Fibroblast of pulmonary artery (primary cell): ENCODE results near the gene TES.

ENCODE experiments used
- DNase-seq: peaks from one replicate; pipeline ENCODE4 v3.0.0-alpha.2; 2010; ENCODE audit warnings: low read depth
- H3K4me3 ChIP-seq: replicated peaks from 2 replicates; pipeline ENCODE4 v1.5.1; 2011; ENCODE audit warnings: low read depth, mild to moderate bottlenecking, control low read depth, low read length, moderate library complexity
- CTCF ChIP-seq: IDR thresholded peaks from 2 replicates; pipeline ENCODE4 v1.5.1; 2011; ENCODE audit warnings: mild to moderate bottlenecking, control low read depth, low read length, inconsistent platforms; ENCODE audit errors: missing control alignments

The TES gene

DNA sequence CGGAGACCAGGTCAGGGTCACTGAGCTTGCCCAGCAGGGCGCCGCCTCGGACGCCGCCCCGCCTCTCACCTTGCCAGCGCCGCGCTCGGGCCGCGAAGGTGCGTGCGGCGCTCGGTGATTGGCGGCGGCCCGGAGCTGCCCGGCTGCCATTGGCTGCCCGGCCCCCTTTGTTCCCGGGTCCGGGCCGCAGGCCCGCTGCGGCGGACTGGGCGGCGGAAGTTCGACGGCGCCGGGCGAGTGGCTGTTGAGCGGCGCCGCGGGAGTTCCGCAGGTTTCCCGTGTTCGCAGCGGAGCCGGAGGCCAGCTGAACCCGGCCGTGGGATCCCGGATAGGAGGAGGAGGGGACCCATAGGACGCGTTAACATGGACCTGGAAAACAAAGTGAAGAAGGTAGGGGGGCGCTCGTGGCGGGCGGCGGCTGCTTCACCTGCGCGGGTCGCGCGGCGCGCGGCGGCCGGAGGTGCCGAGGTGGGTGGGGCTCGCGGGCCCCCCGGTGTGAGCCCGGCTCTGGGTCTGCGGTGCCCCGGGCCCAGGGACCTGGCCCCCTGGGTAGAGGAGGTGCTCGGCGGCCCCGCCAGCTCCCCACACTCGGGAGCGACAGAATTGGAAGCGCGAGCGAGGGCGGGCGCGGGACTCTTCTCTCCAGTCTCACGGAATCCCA is at the start of gene TES:
TES (plus strand) TSS at position 195 of the 661 bp plus-strand sequence; CDS start at position 364, 169 bp downstream.
- peak; percentile 66 for DNase-seq
- H3K4me3 ChIP-seq: peak within 1 kb of the TSS; percentile 80

GRCh38 chr7:116161728-116162127 is 48.6 kb upstream of the TES start:
- DNase-seq: no peak
- no peak overlapping the region for H3K4me3 ChIP-seq
- no peak for TF ChIP-seq CTCF

More for the DNA sequence above, at the start of gene TES:
- TF ChIP-seq CTCF: no peak

DNA sequence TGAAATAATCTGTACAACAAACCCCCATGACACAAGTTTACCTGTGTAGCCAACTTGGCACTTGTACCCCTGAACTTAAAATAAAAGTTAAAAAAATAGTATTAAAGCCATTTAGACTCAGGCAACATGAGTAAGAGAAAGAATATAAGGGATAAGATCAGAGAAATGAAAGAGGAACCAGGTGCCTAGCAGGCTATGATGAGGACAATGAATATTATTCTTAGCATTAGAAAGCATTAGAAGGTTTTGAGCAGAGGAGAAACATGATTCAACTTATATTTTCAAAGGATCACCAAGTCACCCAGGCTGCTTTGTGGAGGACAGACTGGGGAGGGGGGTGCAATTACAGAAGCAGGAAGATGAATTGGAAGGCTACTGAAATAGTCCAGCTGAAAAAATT is 48.1 kb upstream of the TES start:
- no peak for TF ChIP-seq CTCF
- H3K4me3 ChIP-seq: no peak overlapping the region
- no peak for DNase-seq

DNA sequence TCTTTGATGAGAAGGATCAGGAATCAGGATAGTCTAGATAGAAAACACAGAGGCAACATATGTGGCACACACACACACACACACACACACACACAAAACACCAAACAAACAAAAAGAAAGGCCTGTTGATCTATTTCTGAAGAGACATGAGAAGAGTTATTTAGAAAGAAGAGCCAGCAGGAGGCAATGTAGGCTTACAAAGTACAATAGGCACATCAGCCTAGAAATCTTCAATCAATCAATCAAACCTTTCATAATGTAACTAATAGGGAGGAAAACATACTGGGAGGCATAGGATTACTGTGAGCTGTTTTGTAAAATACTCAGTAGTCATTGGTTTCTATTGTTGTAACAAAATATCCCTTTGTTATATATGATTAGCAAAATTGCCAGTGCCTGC is 47.3 kb upstream of the TES start:
- no peak for DNase-seq
- TF ChIP-seq CTCF: peak; percentile 24

DNA sequence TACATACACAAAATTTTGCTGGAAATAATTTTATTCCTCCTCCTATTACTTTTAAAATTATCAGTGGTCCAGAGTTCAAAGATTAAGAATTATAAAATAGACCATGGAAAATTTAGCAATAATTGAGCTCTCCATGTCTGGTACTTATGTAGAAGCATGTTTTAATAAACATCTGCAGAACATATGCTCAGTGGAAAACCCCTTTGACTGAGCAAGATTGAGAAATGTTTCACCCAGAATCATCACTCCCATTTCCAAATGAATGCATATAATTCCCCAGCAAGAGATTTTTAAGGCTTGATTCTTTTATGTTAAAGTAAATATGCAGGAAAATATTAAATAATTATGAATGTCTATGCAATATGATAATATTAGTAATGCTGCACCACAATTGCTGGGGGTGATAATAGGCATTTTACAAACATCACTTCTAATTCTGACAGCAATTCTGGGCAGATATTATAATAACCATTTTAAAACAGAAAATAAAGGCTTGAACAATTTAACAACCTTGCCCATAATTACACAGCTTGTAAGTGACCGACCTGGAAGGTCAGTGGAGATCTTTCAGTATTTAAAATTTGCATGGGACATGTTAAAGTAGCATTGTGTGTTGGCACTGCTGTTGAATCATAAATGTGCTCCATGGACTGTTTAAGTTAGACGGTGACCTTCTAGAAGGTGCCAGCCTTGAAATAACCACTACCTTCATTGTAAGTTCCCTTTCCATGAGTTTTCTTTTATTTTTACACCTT is 45.6 kb upstream of the TES start:
- peak; percentile 21 for DNase-seq
- TF ChIP-seq CTCF: no peak
- no peak overlapping the region for H3K4me3 ChIP-seq

More for the DNA sequence above, 47.3 kb upstream of the TES start:
- no peak overlapping the region for H3K4me3 ChIP-seq

GRCh38 chr7:116165717-116166116 is 44.6 kb upstream of the TES start:
- no peak overlapping the region for H3K4me3 ChIP-seq
- TF ChIP-seq CTCF: no peak
- no peak for DNase-seq
